ENCODE results near the gene CDC25B. TPM values are rescaled to one million over a fixed set of nuclear protein-coding genes. Genes with fewer than 3 reads are reported as not detected.
"Not testable (repeated sequence)": the region's sequence is repeated elsewhere in the genome, so short reads cannot be mapped to it uniquely, and the experiment has no call there.

CDC25B gene
- total RNA-seq, 4 donors from 2014 or later, result 14.5 to 39.7 (median 38.4) TPM

- Histone ChIP-seq H3K36me3 (peaks cover 0 to 10% of the 10 kb centered on the region in 2 donors), H3K27ac (no peak overlapping the region), H3K9me3 (no peaks in the 10 kb centered on the region), H3K4me1 (no peaks in the 10 kb centered on the region), H3K4me3 (no peak overlapping the region), H3K27me3 (no peaks in the 10 kb centered on the region)
- TF ChIP-seq EP300 (IDR thresholded peaks at IDR 0.05), result no peak
- WGBS, 2 donors (ENCODE audit: low coverage in 1 of 2), result 96% methylated on average over 4 of the region's 4 CpGs; no CpG with 5 or more reads in 1 of the 2 donors
- ATAC-seq, result no peak
These were observed 40.0 kb downstream of the CDC25B start for GRCh38 chr20:3836132-3836531.

DNA sequence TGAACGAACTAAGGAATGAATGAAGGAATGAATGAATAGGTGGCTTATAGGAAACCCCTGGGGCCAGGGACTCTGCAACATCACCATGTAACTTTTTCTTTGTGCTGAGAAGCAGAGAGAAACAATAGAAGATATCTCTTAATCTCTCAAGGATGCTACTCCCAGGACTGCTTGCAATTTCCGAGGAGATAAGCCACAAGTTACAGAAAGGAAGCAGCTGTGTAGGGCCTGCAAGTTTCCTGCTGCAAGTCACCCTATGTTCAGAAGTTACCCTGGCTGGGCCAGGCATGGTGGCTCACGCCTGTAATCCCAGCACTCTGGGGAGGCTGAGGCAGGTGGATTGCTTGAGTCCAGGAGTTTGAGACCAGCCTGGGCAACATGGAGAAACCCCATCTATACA is 43.2 kb downstream of the CDC25B start:
- 75% methylated on average over 3 of the region's 3 CpGs; no CpG with 5 or more reads in 1 of the 2 donors for WGBS, 2 donors (ENCODE audit: low coverage in 1 of 2)
- no peak for ATAC-seq

GRCh38 chr20:3840201-3840600 is 44.1 kb downstream of the CDC25B start:
- H3K27ac ChIP-seq, ATAC-seq, H3K4me1 ChIP-seq, H3K27me3 ChIP-seq, H3K9me3 ChIP-seq, H3K4me3 ChIP-seq: not testable (repeated sequence)
- peaks cover 0 to 10% of the 10 kb centered on the region in 2 donors for H3K36me3 ChIP-seq
- WGBS, 2 donors (ENCODE audit: low coverage in 1 of 2), result 96 to 100% methylated on average over 1 to 4 of the region's 7 CpGs

More for the DNA sequence above, 43.2 kb downstream of the CDC25B start:
- Histone ChIP-seq H3K27ac (no peak overlapping the region), H3K4me3 (no peak overlapping the region), H3K36me3 (peaks cover 0 to 10% of the 10 kb centered on the region in 2 donors), H3K9me3 (no peaks in the 10 kb centered on the region), H3K4me1 (no peaks in the 10 kb centered on the region), H3K27me3 (no peaks in the 10 kb centered on the region)
- TF ChIP-seq POLR2AphosphoS5 (IDR thresholded peaks at IDR 0.05) (no peak), POLR2A (IDR thresholded peaks at IDR 0.05) (no peak), EP300 (IDR thresholded peaks at IDR 0.05) (no peak)
- TF ChIP-seq, protein P1, sequence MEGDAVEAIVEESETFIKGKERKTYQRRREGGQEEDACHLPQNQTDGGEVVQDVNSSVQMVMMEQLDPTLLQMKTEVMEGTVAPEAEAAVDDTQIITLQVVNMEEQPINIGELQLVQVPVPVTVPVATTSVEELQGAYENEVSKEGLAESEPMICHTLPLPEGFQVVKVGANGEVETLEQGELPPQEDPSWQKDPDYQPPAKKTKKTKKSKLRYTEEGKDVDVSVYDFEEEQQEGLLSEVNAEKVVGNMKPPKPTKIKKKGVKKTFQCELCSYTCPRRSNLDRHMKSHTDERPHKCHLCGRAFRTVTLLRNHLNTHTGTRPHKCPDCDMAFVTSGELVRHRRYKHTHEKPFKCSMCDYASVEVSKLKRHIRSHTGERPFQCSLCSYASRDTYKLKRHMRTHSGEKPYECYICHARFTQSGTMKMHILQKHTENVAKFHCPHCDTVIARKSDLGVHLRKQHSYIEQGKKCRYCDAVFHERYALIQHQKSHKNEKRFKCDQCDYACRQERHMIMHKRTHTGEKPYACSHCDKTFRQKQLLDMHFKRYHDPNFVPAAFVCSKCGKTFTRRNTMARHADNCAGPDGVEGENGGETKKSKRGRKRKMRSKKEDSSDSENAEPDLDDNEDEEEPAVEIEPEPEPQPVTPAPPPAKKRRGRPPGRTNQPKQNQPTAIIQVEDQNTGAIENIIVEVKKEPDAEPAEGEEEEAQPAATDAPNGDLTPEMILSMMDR (IDR thresholded peaks at IDR 0.05), result no peak

- Histone ChIP-seq H3K4me3 (no peak overlapping the region), H3K27ac (no peak overlapping the region), H3K36me3 (peaks cover 0 to 3% of the 10 kb centered on the region in 2 donors), H3K9me3 (no peaks in the 10 kb centered on the region), H3K4me1 (peaks cover 0 to 13% (median under 1%) of the 10 kb centered on the region in 3 donors), H3K27me3 (no peaks in the 10 kb centered on the region)
- ATAC-seq, result no peak
- WGBS, 2 donors (ENCODE audit: low coverage in 1 of 2), result 95% methylated on average over 5 of the region's 7 CpGs; no CpG with 5 or more reads in 1 of the 2 donors
- TF ChIP-seq, protein P1 (IDR thresholded peaks at IDR 0.05), result no peak
- TF ChIP-seq POLR2A (IDR thresholded peaks at IDR 0.05) (no peak), EP300 (IDR thresholded peaks at IDR 0.05) (no peak), POLR2AphosphoS5 (IDR thresholded peaks at IDR 0.05) (no peak)
These were observed 46.3 kb downstream of the CDC25B start for GRCh38 chr20:3842348-3842930.

- no peak for ATAC-seq
- no peak overlapping the region for H3K4me3 ChIP-seq
- TF ChIP-seq POLR2A (IDR thresholded peaks at IDR 0.05), result no peak
- no peak for TF ChIP-seq EP300 (IDR thresholded peaks at IDR 0.05)
- no peak for TF ChIP-seq POLR2AphosphoS5 (IDR thresholded peaks at IDR 0.05)
- H3K36me3 ChIP-seq, result peaks cover 0 to 3% of the 10 kb centered on the region in 2 donors
- H3K4me1 ChIP-seq, result peaks cover 0 to 23% (median 9%) of the 10 kb centered on the region in 3 donors
- H3K27me3 ChIP-seq, result no peaks in the 10 kb centered on the region
- H3K9me3 ChIP-seq, result no peaks in the 10 kb centered on the region
- no peak overlapping the region for H3K27ac ChIP-seq
- WGBS, 2 donors (ENCODE audit: low coverage in 1 of 2), result 50 to 55% methylated on average over 3 to 4 of the region's 5 CpGs
These were observed 47.4 kb downstream of the CDC25B start for GRCh38 chr20:3843490-3843889.

DNA sequence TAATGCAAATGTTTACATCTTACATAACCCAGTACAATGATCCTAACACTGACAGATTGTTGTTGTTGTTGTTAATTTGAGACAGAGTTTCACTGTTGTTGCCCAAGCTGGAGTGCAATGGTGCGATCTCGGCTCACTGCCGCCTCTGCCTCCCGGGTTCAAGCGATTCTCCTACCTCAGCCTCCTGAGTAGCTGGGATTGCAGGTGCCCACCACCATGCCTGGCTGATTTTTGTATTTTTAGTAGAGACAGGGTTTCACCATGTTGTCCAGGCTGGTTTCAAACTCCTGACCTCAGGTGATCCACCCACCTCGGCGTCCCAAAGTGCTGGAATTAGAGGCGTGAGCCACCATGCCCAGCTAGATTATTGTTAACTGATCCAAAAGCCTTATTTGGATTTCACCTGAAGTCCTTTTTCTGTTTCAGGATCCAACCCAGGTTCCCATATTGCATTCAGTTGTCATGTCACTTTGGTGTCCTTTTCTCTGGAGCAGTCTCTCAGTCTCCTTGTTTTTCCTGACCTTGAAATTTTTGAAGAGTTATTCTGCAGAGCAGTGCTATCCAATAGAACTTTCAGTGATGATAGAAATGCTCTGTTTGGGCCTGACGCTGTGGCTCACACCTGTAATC is 48.0 kb downstream of the CDC25B start:
- H3K4me1 ChIP-seq, result peaks cover 0 to 30% (median 13%) of the 10 kb centered on the region in 3 donors
- not testable (repeated sequence) for H3K36me3 ChIP-seq, ATAC-seq, H3K27ac ChIP-seq, H3K27me3 ChIP-seq, H3K9me3 ChIP-seq, H3K4me3 ChIP-seq
- WGBS, 2 donors (ENCODE audit: low coverage in 1 of 2), result 92 to 93% methylated on average over 3 to 9 of the region's 9 CpGs

GRCh38 chr20:3846378-3846739 is 50.2 kb downstream of the CDC25B start:
- Histone ChIP-seq H3K36me3 (peaks cover 0 to 4% of the 10 kb centered on the region in 2 donors), H3K27me3 (no peaks in the 10 kb centered on the region), H3K9me3 (no peaks in the 10 kb centered on the region), H3K4me3 (peak overlapping the region; percentile 76 to 84), H3K4me1 (peaks cover 0 to 36% (median 13%) of the 10 kb centered on the region in 3 donors), H3K27ac (peak overlapping the region; percentile 88 to 94 (median 92))
- ATAC-seq, result no peak
- 0% methylated on average over 2 of the region's 22 CpGs; no CpG with 5 or more reads in 1 of the 2 donors for WGBS, 2 donors (ENCODE audit: low coverage in 1 of 2)
- peak; percentile 81 for TF ChIP-seq POLR2AphosphoS5 (IDR thresholded peaks at IDR 0.05)
- TF ChIP-seq, protein P1 (IDR thresholded peaks at IDR 0.05), result no peak

Data from gastroesophageal sphincter (tissue), 4 donors.